NB4 (cell line): ENCODE data around the gene GMDS.

Experiments used
- CTCF ChIP-seq: IDR thresholded peaks from one replicate; pipeline ENCODE4 v1.5.1; 2012; ENCODE audit warnings: low read depth, low read length
- POLR2A ChIP-seq: IDR thresholded peaks from 2 replicates; pipeline ENCODE4 v1.6.1; 2011; ENCODE audit warnings: mild to moderate bottlenecking; ENCODE audit not compliant: insufficient read length; ENCODE audit errors: extremely low read depth
- TF ChIP-seq, protein P1 (sequence below): IDR thresholded peaks from 2 replicates; pipeline ENCODE4 v1.6.1; 2011; ENCODE audit warnings: low read depth, low read length

- TF ChIP-seq CTCF (no peak), POLR2A (no peak)
- TF ChIP-seq, protein P1, sequence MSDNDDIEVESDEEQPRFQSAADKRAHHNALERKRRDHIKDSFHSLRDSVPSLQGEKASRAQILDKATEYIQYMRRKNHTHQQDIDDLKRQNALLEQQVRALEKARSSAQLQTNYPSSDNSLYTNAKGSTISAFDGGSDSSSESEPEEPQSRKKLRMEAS, result no peak
Measured at GRCh38 chr6:1744543-1744942, 500.9 kb downstream of the GMDS start.
